ENCODE measurements around the gene EFCAB6. TPM values are rescaled to one million over a fixed set of nuclear protein-coding genes. Genes with fewer than 3 reads are reported as not detected.
A peak's percentile ranks its signal among the peaks of the same experiment; 100 is the strongest.

The EFCAB6 gene
- total and polyA plus RNA-seq, 2 donors: 1.1 to 1.4 TPM

DNA sequence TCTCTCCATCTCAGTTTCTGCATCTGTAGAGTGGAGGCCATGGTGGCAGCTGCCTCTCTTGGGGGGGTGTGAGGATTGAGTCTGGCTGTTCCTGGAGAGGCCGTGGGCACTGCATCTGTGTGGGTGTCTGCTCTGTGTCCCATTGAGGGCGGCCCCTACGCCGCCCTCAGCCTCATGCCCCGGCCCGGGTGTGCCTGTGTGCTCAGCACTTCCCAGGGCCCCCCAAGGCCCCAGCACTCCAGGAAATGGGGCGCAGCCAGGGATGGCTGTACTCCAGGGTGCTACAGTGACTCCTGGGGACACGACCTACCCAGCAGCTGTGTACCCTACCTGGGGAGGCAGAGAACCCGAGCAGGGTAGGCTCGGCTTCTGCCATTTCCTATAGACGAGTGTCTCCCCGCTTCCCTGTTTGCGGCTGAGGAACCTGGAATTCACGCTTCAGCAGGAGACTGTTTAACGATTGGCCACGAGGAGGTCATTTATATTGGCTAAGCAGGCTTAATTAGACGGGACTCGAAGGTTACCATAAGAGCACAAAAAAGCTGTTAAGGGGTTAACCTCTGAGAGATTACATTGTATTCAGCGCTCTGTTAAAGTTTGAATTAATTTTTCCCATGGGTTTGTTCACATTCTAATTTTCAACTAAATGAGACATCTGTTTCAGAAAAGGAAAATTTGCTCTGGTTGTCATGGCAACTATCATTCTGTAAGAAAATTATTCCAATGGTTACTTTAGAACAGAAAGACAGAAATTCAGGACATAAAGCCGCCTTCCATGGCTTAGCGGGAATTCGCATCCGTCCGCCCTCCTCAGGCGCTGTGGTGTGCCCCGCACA lies 323.9 kb downstream of the EFCAB6 start:
- Histone ChIP-seq H3K4me3 (ENCODE audit: low read length in 2 of 2) (no peak overlapping the region), H3K9me3 (ENCODE audit: control insufficient read depth in 2 of 2, insufficient read depth in 1 of 2, low read length in 1 of 2) (no peaks in the 10 kb centered on the region), H3K27me3 (ENCODE audit: control insufficient read depth in 2 of 2, insufficient read depth in 1 of 2, low read length in 1 of 2) (no peaks in the 10 kb centered on the region), H3K36me3 (ENCODE audit: control insufficient read depth in 2 of 2, insufficient read depth in 2 of 2, low read length in 1 of 2) (no peaks in the 10 kb centered on the region), H3K27ac (ENCODE audit: low read depth in 1 of 2, low read length in 1 of 2) (no peak overlapping the region), H3K4me1 (ENCODE audit: control insufficient read depth in 2 of 2, insufficient read depth in 2 of 2, low read length in 2 of 2) (no peaks in the 10 kb centered on the region)
- no peak for DNase-seq (ENCODE audit: low read depth in 6 of 9, low spot score in 9 of 9)
- WGBS: 88% methylated on average over 26 of the region's 26 CpGs

DNA sequence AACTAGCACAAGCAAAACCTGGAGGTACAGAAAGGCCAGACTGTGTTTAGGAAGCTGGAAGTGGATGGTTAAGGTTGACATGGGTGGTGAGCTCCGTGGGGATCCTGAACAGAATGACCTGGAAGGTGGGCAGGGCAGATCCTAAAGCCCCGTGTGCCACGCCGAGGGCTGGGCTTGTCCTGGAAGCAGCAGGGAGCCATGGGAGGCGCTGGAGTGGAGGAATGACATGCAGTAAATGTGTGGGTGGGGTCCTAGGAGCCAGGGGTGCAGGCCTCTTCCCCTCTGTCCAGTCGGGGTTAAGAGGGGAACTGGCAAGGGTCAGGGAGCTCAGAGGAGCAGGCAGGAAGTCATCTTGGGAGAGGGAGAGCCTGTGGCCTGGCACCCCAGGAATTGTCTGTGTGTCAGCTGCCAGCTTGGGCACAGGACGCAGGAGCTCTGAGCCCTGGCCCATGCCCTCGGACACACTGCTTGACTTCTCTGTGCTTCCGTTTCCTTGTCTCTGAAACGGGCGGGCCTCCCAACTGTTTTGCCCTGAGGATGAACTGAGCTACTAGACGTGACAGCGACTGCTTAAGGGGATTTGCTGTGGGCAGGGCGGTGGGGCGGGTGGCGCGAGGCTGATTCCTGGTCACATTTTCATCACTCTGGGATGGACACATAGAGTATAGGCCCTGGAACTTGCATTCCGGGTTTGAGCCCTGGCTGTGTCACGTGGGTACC lies 324.6 kb downstream of the EFCAB6 start:
- H3K27ac ChIP-seq (ENCODE audit: low read depth in 1 of 2, low read length in 1 of 2): no peak overlapping the region
- DNase-seq (ENCODE audit: low read depth in 6 of 9, low spot score in 9 of 9): no peak
- 91% methylated on average over 19 of the region's 19 CpGs for WGBS
- no peaks in the 10 kb centered on the region for H3K9me3 ChIP-seq (ENCODE audit: control insufficient read depth in 2 of 2, insufficient read depth in 1 of 2, low read length in 1 of 2)
- no peaks in the 10 kb centered on the region for H3K36me3 ChIP-seq (ENCODE audit: control insufficient read depth in 2 of 2, insufficient read depth in 2 of 2, low read length in 1 of 2)
- no peaks in the 10 kb centered on the region for H3K27me3 ChIP-seq (ENCODE audit: control insufficient read depth in 2 of 2, insufficient read depth in 1 of 2, low read length in 1 of 2)
- H3K4me1 ChIP-seq (ENCODE audit: control insufficient read depth in 2 of 2, insufficient read depth in 2 of 2, low read length in 2 of 2): peaks cover 0 to under 1% of the 10 kb centered on the region in 2 donors
- no peak overlapping the region for H3K4me3 ChIP-seq (ENCODE audit: low read length in 2 of 2)

- H3K4me1 ChIP-seq (ENCODE audit: control insufficient read depth in 2 of 2, insufficient read depth in 2 of 2, low read length in 2 of 2): peaks cover 7 to 15% of the 10 kb centered on the region in 2 donors
- no peak overlapping the region for H3K4me3 ChIP-seq (ENCODE audit: low read length in 2 of 2)
- no peak for DNase-seq (ENCODE audit: low read depth in 6 of 9, low spot score in 9 of 9)
- WGBS: 90% methylated on average over 20 of the region's 20 CpGs
- no peaks in the 10 kb centered on the region for H3K27me3 ChIP-seq (ENCODE audit: control insufficient read depth in 2 of 2, insufficient read depth in 1 of 2, low read length in 1 of 2)
- H3K36me3 ChIP-seq (ENCODE audit: control insufficient read depth in 2 of 2, insufficient read depth in 2 of 2, low read length in 1 of 2): no peaks in the 10 kb centered on the region
- H3K27ac ChIP-seq (ENCODE audit: low read depth in 1 of 2, low read length in 1 of 2): no peak overlapping the region
- H3K9me3 ChIP-seq (ENCODE audit: control insufficient read depth in 2 of 2, insufficient read depth in 1 of 2, low read length in 1 of 2): no peaks in the 10 kb centered on the region
These were observed 326.5 kb downstream of the EFCAB6 start for GRCh38 chr22:43485502-43486089.

DNA sequence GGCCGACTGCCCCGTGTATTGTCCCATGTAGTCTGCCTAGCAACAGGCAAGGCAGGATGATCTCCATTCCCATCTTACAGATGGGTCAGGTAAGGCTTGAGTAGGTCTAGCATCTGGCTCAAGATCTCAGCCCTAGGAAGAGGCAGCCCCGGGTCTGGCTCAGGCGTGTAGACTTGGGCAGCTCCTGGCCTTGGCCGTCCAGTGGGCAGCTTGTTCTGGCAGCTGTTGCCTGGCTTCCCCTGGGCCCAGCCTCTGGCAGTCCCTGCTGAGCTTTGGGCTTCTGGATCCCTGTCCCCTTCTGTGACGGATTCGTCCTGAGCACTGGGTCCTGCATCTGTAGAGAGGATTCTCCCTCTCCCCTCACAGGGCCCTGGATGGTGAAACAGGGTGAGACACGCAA lies 327.9 kb downstream of the EFCAB6 start:
- H3K27ac ChIP-seq (ENCODE audit: low read depth in 1 of 2, low read length in 1 of 2): no peak overlapping the region
- no peaks in the 10 kb centered on the region for H3K36me3 ChIP-seq (ENCODE audit: control insufficient read depth in 2 of 2, insufficient read depth in 2 of 2, low read length in 1 of 2)
- H3K4me3 ChIP-seq (ENCODE audit: low read length in 2 of 2): no peak overlapping the region
- no peaks in the 10 kb centered on the region for H3K9me3 ChIP-seq (ENCODE audit: control insufficient read depth in 2 of 2, insufficient read depth in 1 of 2, low read length in 1 of 2)
- no peak for DNase-seq (ENCODE audit: low read depth in 6 of 9, low spot score in 9 of 9)
- no peaks in the 10 kb centered on the region for H3K27me3 ChIP-seq (ENCODE audit: control insufficient read depth in 2 of 2, insufficient read depth in 1 of 2, low read length in 1 of 2)
- peaks cover 11 to 22% of the 10 kb centered on the region in 2 donors for H3K4me1 ChIP-seq (ENCODE audit: control insufficient read depth in 2 of 2, insufficient read depth in 2 of 2, low read length in 2 of 2)
- WGBS: 97% methylated on average over 8 of the region's 8 CpGs

GRCh38 chr22:43483669-43484068 lies 328.4 kb downstream of the EFCAB6 start:
- H3K4me1 ChIP-seq (ENCODE audit: control insufficient read depth in 2 of 2, insufficient read depth in 2 of 2, low read length in 2 of 2): peaks cover 11 to 22% of the 10 kb centered on the region in 2 donors
- 96% methylated on average over 7 of the region's 7 CpGs for WGBS
- H3K4me3 ChIP-seq (ENCODE audit: low read length in 2 of 2): no peak overlapping the region
- H3K27ac ChIP-seq (ENCODE audit: low read depth in 1 of 2, low read length in 1 of 2): no peak overlapping the region
- no peaks in the 10 kb centered on the region for H3K9me3 ChIP-seq (ENCODE audit: control insufficient read depth in 2 of 2, insufficient read depth in 1 of 2, low read length in 1 of 2)
- DNase-seq (ENCODE audit: low read depth in 6 of 9, low spot score in 9 of 9): no peak
- no peaks in the 10 kb centered on the region for H3K36me3 ChIP-seq (ENCODE audit: control insufficient read depth in 2 of 2, insufficient read depth in 2 of 2, low read length in 1 of 2)
- no peaks in the 10 kb centered on the region for H3K27me3 ChIP-seq (ENCODE audit: control insufficient read depth in 2 of 2, insufficient read depth in 1 of 2, low read length in 1 of 2)

GRCh38 chr22:43483266-43483665 lies 328.8 kb downstream of the EFCAB6 start:
- H3K27me3 ChIP-seq (ENCODE audit: control insufficient read depth in 2 of 2, insufficient read depth in 1 of 2, low read length in 1 of 2): no peaks in the 10 kb centered on the region
- H3K36me3 ChIP-seq (ENCODE audit: control insufficient read depth in 2 of 2, insufficient read depth in 2 of 2, low read length in 1 of 2): no peaks in the 10 kb centered on the region
- peaks cover 11 to 22% of the 10 kb centered on the region in 2 donors for H3K4me1 ChIP-seq (ENCODE audit: control insufficient read depth in 2 of 2, insufficient read depth in 2 of 2, low read length in 2 of 2)
- WGBS: 95% methylated on average over 13 of the region's 13 CpGs
- H3K9me3 ChIP-seq (ENCODE audit: control insufficient read depth in 2 of 2, insufficient read depth in 1 of 2, low read length in 1 of 2): no peaks in the 10 kb centered on the region
- no peak overlapping the region for H3K4me3 ChIP-seq (ENCODE audit: low read length in 2 of 2)
- no peak overlapping the region for H3K27ac ChIP-seq (ENCODE audit: low read depth in 1 of 2, low read length in 1 of 2)
- no peak for DNase-seq (ENCODE audit: low read depth in 6 of 9, low spot score in 9 of 9)

- H3K36me3 ChIP-seq (ENCODE audit: control insufficient read depth in 2 of 2, insufficient read depth in 2 of 2, low read length in 1 of 2): no peaks in the 10 kb centered on the region
- DNase-seq (ENCODE audit: low read depth in 6 of 9, low spot score in 9 of 9): no peak
These were observed 329.8 kb downstream of the EFCAB6 start for GRCh38 chr22:43482318-43482625.

DNA sequence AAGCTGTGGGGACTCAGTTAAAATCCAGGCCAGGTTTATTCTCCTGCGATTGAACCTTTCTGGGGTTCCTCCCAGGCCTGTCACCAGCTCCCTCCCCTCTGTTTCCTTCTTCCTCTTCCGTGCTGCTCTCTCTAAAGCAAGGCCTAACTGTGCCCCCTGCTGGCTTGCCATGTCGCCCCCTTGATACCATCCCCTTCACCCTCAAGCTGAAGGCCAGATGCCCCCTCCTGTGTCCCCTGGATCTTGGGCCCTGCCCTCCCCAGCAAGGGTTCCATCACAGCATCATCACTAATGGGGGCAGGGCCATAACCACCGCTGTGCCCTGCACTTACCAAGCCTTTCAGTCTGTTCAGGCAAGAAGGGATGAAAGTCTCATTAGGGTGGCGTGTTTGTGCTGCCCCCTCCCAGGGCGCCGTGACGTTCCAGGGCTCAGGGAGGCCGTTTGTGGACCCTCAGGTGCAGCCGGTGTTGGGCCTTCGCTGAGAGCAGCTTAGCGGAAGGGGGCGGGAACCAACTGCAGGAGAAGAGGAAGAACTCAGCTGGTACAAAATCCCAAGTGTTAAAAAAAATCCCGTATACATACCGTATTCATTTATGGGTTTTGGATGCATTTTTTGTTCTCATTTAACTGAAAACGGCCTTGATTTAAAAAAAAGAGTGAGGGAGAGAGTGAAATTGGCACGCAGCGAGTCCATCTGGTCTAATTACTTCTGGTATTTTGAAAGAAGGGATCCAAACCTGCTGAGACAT lies 330.4 kb downstream of the EFCAB6 start:
- peak in 6 of 9 donors; percentile 13 to 69 (median 20) for DNase-seq (ENCODE audit: low read depth in 6 of 9, low spot score in 9 of 9)
- 16% methylated on average over 18 of the region's 18 CpGs for WGBS
- no peaks in the 10 kb centered on the region for H3K27me3 ChIP-seq (ENCODE audit: control insufficient read depth in 2 of 2, insufficient read depth in 1 of 2, low read length in 1 of 2)
- H3K9me3 ChIP-seq (ENCODE audit: control insufficient read depth in 2 of 2, insufficient read depth in 1 of 2, low read length in 1 of 2): no peaks in the 10 kb centered on the region
- peaks cover 11 to 22% of the 10 kb centered on the region in 2 donors for H3K4me1 ChIP-seq (ENCODE audit: control insufficient read depth in 2 of 2, insufficient read depth in 2 of 2, low read length in 2 of 2)
- H3K36me3 ChIP-seq (ENCODE audit: control insufficient read depth in 2 of 2, insufficient read depth in 2 of 2, low read length in 1 of 2): no peaks in the 10 kb centered on the region
- peak overlapping the region in 1 of 2 donors; percentile 61 for H3K27ac ChIP-seq (ENCODE audit: low read depth in 1 of 2, low read length in 1 of 2)
- H3K4me3 ChIP-seq (ENCODE audit: low read length in 2 of 2): peak overlapping the region; percentile 24

More at GRCh38 chr22:43482318-43482625, 329.8 kb downstream of the EFCAB6 start:
- peaks cover 11 to 22% of the 10 kb centered on the region in 2 donors for H3K4me1 ChIP-seq (ENCODE audit: control insufficient read depth in 2 of 2, insufficient read depth in 2 of 2, low read length in 2 of 2)
- WGBS: 89% methylated on average over 8 of the region's 8 CpGs
- no peak overlapping the region for H3K4me3 ChIP-seq (ENCODE audit: low read length in 2 of 2)
- H3K27ac ChIP-seq (ENCODE audit: low read depth in 1 of 2, low read length in 1 of 2): no peak overlapping the region
- no peaks in the 10 kb centered on the region for H3K9me3 ChIP-seq (ENCODE audit: control insufficient read depth in 2 of 2, insufficient read depth in 1 of 2, low read length in 1 of 2)
- no peaks in the 10 kb centered on the region for H3K27me3 ChIP-seq (ENCODE audit: control insufficient read depth in 2 of 2, insufficient read depth in 1 of 2, low read length in 1 of 2)

Measured in thymus (tissue), 11 donors.